Right ventricle myocardium superior (tissue), 1 donor: ENCODE results near the gene SRMS. TPM values are rescaled to one million over a fixed set of nuclear protein-coding genes. Genes with fewer than 3 reads are reported as not detected.
"Not testable (repeated sequence)": the region's sequence is repeated elsewhere in the genome, so short reads cannot be mapped to it uniquely, and the experiment has no call there.

Experiments used
- ATAC-seq: fragments of 200-7000 bp; cut with Tn5 transposase; one replicate; pipeline ENCODE4 v1.9.1; 2020; ENCODE audit warnings: mild to moderate bottlenecking; ENCODE audit not compliant: poor library complexity
- DNase-seq: peaks from one replicate; pipeline ENCODE4 v3.0.0-alpha.2; 2020
- intact Hi-C: fragments of 100-400 bp; cut with DNase I; formaldehyde crosslinking; loops from one replicate; pipeline ENCODE4 v1.11.2; 2022
- total RNA-seq: library from RNA; stranded (reverse); fragmentation: NEBNext Ultra II Directional; extraction: Animal tissue kit (Norgen Biotek cat#: 25700); gene quantifications from one replicate; pipeline ENCODE4 v1.2.1, GENCODE V29; 2021
- donor health status: DM: no; HTN: yes; CAD: no; lungs with severe emphysema.

Gene SRMS
- total RNA-seq, 1 donor from 2014 or later, result not detected

DNA sequence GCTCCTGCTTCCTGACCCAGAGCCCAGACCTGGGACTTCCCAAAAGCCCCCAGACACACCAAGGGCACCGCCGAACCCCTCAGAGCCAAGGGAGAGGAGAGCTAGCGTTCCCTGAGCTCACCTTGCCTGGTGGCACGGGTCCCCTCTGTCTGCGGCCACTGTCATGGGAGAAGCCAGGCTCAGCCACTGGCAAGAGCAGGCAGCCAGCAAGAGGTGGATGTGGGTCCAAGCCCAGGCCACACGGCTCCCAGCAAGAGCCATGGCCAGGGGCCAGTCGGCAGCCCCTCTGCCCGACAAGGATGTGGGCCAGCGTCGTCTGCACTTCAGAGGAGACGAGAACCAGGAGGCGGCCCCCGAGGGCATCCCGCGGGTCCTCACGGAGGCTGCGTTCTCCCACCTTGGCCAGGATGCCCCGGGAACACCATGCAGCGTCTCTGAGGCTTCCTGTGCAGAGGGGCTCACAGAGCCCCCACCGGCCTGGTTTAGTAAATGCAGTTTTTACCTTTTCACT lies 29.1 kb downstream of the SRMS start:
- no peak for ATAC-seq
- DNase-seq, result peak; percentile 42
- intact Hi-C loops, result no loop called here

DNA sequence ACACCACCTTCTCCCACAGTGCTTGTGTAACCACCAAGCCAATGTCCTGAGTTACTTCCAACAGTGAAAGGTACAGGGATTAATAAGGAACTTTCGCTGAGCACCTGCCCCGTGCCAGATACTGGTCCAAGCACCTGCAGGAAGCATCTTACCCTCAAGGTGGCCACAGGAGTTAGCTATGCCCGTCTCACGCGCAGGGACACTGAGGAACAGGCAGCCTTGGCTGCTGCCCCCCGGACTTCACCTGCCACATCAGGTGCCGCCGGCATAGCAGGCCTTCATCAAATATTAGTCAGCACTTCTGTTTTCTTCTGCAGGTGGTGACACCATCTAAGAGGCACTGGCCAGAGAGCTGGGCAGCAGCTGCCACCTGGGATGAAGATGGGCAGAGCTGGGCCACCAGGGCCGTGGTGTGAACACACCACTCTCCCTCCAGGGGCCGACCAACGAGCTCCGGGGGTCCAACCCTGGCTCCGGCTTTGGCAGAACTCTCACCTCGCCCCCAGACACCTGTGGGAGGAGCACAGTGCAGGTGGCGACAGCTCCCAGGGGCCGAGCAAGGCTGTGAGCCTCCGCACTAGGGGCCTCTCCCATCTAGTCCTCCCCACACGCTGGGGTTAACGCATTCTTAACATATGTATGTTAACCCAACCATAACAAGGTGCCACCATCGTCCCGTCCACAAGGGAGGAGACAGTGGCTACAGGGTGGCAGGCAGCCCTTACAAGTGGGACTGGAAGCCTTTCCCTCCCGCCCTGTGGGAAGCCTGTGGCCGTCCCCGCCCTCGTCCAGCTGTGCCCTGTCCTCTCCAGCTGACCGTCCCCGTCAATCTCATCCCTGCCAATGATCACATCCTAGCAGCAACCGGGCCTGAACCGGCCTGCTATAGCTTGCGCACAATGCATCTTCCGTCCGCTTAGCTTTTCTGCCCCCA lies 29.9 kb downstream of the SRMS start:
- DNase-seq, result no peak
- no peak for ATAC-seq
- intact Hi-C loops, result no loop called here

GRCh38 chr20:63514520-63514919 lies 33.0 kb downstream of the SRMS start:
- intact Hi-C loops, DNase-seq, ATAC-seq: not testable (repeated sequence)

DNA sequence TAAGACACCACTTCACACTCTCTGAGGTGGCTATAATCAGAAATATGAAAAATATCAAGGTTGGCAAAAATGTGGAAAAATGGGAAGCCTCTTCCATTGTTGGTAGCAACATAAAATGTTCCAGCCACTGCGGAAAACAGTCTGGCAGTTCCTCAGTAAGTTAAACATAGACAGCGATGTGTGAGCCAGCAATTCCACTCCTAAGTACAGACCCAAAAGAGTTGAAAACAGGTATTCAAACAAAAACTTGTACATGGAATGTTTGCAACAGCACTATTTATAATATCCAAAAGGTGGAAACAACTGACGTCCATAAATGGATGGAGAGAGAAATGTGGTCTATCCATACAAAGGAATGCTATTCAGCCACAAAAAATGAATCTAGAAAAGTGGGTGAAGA lies 34.3 kb downstream of the SRMS start:
- no peak for ATAC-seq
- DNase-seq, result no peak
- intact Hi-C loops, result no loop called here

DNA sequence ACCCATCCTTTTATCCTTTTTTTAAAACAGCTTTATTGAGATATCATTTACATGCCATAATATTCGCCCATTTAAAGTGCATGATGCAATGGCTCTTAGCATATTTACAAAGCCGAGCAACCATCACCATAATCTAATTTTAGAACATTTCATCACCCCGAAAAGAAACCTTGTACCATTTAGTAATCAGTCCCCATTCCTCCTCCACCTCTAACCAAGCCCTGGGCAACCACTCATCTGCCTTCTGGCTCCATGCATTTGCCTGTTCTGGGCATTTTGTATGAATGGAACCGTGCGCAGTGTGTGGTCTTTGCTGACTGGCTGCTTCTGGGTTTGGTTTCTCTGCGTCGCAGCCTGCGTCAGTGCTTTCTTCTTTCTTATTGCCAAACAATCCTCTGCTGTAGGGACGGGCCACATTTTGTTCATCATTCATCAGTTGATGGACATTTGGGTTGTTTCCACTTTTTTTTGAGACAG lies 38.4 kb downstream of the SRMS start:
- ATAC-seq (peak; percentile 73), DNase-seq (no peak)
- intact Hi-C loops, result no loop called here

GRCh38 chr20:63508072-63508768 lies 39.3 kb downstream of the SRMS start:
- peak; percentile 22 for DNase-seq
- ATAC-seq, result no peak
- intact Hi-C loops, result no loop called here

DNA sequence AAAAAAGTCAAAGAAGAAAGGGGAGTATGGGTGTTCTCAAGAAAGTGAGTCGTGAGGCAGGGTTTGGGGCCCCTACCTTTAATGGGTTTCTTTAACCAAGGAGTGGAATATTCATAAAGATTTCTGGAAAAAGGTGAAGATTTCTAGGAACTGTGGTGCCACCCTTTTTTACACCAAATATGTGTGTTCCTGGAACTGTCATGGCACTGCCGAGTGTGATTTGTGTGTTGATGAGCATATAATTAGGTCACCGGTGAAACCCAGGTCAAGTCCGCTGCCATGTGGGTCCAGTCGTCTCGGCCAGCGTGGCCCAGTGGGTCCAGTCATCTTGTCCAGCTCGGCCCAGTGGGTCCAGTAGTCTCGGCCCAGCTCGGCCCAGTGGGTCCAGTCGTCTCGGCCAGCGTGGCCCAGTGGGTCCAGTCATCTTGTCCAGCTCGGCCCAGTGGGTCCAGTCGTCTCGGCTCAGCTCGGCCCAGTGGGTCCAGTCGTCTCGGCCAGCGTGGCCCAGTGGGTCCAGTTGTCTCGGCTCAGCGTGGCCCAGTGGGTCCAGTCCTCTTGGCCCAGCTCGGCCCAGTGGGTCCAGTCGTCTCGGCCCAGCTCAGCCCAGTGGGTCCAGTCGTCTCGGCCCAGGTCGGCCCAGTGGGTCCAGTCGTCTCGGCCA lies 40.3 kb downstream of the SRMS start:
- ATAC-seq (no peak), DNase-seq (no peak)
- intact Hi-C loops, result no loop called here

- no peak for ATAC-seq
- DNase-seq, result no peak
- intact Hi-C loops, result no loop called here
Observed at GRCh38 chr20:63505723-63506122, 41.8 kb downstream of the SRMS start.

- intact Hi-C loops, result no loop called here
- DNase-seq (no peak), ATAC-seq (no peak)
Observed at GRCh38 chr20:63505281-63505680, 42.3 kb downstream of the SRMS start.

DNA sequence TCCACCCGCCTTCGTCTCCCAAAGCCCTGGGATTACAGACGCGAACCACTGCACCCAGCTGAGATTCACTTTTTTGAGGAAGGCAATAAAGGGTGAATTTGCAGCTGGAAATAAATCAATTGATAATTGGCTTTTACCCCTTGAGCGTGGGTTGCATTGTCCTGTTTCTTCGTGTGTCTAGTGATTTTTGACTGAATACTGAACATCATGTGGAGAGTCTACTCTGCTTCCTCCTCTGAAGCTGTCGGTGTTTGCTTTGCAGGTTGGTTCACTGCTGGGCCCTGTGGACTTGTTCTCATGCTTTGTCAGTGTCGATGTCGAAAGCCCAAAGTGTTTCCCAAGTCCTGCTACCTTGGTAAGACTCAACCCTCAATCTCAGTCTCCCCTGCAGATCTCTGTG lies 42.9 kb downstream of the SRMS start:
- ATAC-seq, result no peak

GRCh38 chr20:63503524-63503923 lies 44.0 kb downstream of the SRMS start:
- intact Hi-C loops, result no loop called here
- DNase-seq, result no peak
- no peak for ATAC-seq

More for the DNA sequence above, 42.9 kb downstream of the SRMS start:
- DNase-seq, result no peak
- intact Hi-C loops, result no loop called here

GRCh38 chr20:63502671-63503172 lies 44.8 kb downstream of the SRMS start:
- intact Hi-C loops, result no loop called here
- DNase-seq, result peak; percentile 42
- no peak for ATAC-seq

GRCh38 chr20:63501818-63502670 lies 45.5 kb downstream of the SRMS start:
- ATAC-seq (peak; percentile 65), DNase-seq (peak; percentile 83)
- intact Hi-C loops, result no loop called here

DNA sequence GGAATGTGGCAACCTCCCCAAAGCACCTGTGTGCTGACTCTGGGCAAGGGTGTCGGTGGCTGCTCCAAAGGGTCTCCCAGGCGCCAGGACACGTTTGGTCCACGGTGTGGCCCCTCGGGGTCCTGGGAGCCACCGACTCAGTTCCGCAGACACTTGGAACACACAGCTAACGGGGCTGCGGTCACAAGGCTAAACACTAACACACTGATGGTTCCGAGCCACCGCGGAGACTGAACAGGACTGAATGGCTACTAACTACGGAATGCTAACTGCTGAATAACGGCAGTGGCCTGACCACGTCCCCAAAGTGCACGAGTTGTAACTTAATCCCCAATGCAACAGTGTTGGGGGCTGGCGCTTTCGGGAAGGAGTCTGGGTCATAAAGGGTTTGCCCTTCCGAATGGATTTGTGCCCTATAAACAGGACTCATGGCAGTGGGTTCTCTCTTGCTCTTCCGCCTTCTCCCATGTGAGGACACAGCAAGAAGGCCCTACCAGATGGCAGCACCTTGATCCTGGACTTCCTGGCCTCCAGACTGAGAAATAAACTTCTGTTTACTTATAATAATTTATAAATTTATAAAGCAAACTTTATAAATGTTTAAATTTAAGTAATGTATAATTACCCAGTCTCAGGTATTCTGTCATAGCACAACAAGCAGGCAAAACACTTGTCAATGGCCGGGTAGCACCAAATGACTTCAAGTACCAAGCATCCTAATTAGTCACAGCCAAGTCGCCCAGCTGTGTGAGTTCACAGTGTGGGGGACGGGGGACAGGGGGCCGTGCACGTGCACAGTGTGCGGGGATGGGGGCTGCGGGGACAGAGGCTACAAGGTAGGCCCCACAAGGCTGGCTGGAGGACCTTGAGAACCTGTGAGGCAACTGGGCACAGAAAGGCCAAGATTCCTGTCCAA lies 46.4 kb downstream of the SRMS start:
- DNase-seq, result peak; percentile 40
- intact Hi-C loops, result no loop called here
- ATAC-seq, result no peak

GRCh38 chr20:63500151-63500901 lies 47.2 kb downstream of the SRMS start:
- ATAC-seq, result peak; percentile 40
- DNase-seq, result peak; percentile 61
- intact Hi-C loops, result no loop called here

GRCh38 chr20:63499338-63499969 lies 48.1 kb downstream of the SRMS start:
- peak; percentile 33 for DNase-seq
- ATAC-seq, result no peak
- intact Hi-C loops, result no loop called here
